Neural cell (in vitro differentiated cells): ENCODE measurements around the gene ANKS1A. TPM values are rescaled to one million over a fixed set of nuclear protein-coding genes. Genes with fewer than 3 reads are reported as not detected.
"Not testable (repeated sequence)": the region's sequence is repeated elsewhere in the genome, so short reads cannot be mapped to it uniquely, and the experiment has no call there.

Source experiments
- H2AFZ ChIP-seq: fragments of 200-600, 300-800 bp; sonication (generic), shearing (Covaris generic); 2 replicates; pipeline ENCODE4 v1.6.0; 2014; ENCODE audit warnings: low read depth, mild to moderate bottlenecking, antibody characterized with exemption, low read length, moderate library complexity
- H3F3A ChIP-seq: fragments of 200-600 bp; shearing (Covaris generic); 2 replicates; pipeline ENCODE4 v1.6.1; 2016; ENCODE audit warnings: mild to moderate bottlenecking, moderate library complexity, mixed read lengths, antibody characterized with exemption, low read length; ENCODE audit not compliant: insufficient read depth, poor library complexity, severe bottlenecking
- H3K27ac ChIP-seq: fragments of 200-600, 300-800 bp; sonication (generic), shearing (Covaris generic); 2 replicates; pipeline ENCODE4 v1.5.1; 2014; ENCODE audit warnings: mild to moderate bottlenecking, low read length, moderate library complexity
- H3K27me3 ChIP-seq: fragments of 300-800, 200-600 bp; sonication (generic), shearing (Covaris generic); 2 replicates; pipeline ENCODE4 v1.6.0; 2014; ENCODE audit warnings: mild to moderate bottlenecking, low read depth, low read length, moderate library complexity; ENCODE audit not compliant: insufficient read depth
- H3K36me3 ChIP-seq: fragments of 300-800, 200-600 bp; sonication (generic), shearing (Covaris generic); 2 replicates; pipeline ENCODE4 v1.5.1; 2014; ENCODE audit warnings: mild to moderate bottlenecking, antibody characterized with exemption, low read length, moderate library complexity; ENCODE audit not compliant: insufficient read depth
- H3K4me2 ChIP-seq: fragments of 300-800, 200-600 bp; sonication (generic), shearing (Covaris generic); 2 replicates; pipeline ENCODE4 v1.6.0; 2014; ENCODE audit warnings: mild to moderate bottlenecking, low read length
- H3K4me3 ChIP-seq: fragments of 300-800, 200-600 bp; sonication (generic), shearing (Covaris generic); 2 replicates; pipeline ENCODE4 v1.5.1; 2014; ENCODE audit warnings: mild to moderate bottlenecking, low read length, moderate library complexity
- H3K79me2 ChIP-seq: fragments of 200-600 bp; shearing (Covaris generic); replicated peaks from 2 replicates; pipeline ENCODE4 v1.6.0; 2014; ENCODE audit warnings: mild to moderate bottlenecking, low read length, moderate library complexity; ENCODE audit not compliant: insufficient read depth
- H3K9ac ChIP-seq: fragments of 300-800, 200-600 bp; sonication (generic), shearing (Covaris generic); 2 replicates; pipeline ENCODE4 v1.6.1; 2016; ENCODE audit warnings: mild to moderate bottlenecking, low read length, mixed read lengths
- H3K9me2 ChIP-seq: fragments of 200-600 bp; shearing (Covaris generic); 2 replicates; pipeline ENCODE4 v1.6.1; 2016; ENCODE audit warnings: mild to moderate bottlenecking, low read length, mixed read lengths; ENCODE audit not compliant: insufficient read depth
- H3K9me3 ChIP-seq: fragments of 200-600, 300-800 bp; sonication (generic), shearing (Covaris generic); 2 replicates; pipeline ENCODE4 v1.6.1; 2016; ENCODE audit warnings: mild to moderate bottlenecking, mixed run types, low read length, moderate library complexity, mixed read lengths
- H4K20me1 ChIP-seq: fragments of 200-600 bp; shearing (Covaris generic); 2 replicates; pipeline ENCODE4 v1.6.1; 2016; ENCODE audit warnings: mild to moderate bottlenecking, mixed run types; ENCODE audit not compliant: insufficient read depth
- EP300 ChIP-seq: fragments of 450-650 bp; conservative IDR thresholded peaks from 2 replicates; pipeline ENCODE4 v1.6.1; 2014; ENCODE audit warnings: antibody characterized with exemption, mild to moderate bottlenecking, moderate library complexity; ENCODE audit not compliant: poor library complexity, severe bottlenecking
- EZH2 ChIP-seq: fragments of 200-600, 300-800 bp; shearing (Covaris generic), sonication (generic); IDR thresholded peaks from 2 replicates; pipeline ENCODE4 v1.6.1; 2014; ENCODE audit warnings: antibody characterized with exemption, low read length, borderline replicate concordance, mild to moderate bottlenecking; ENCODE audit not compliant: insufficient read depth, poor library complexity, severe bottlenecking
- MXI1 ChIP-seq: fragments of 450-650 bp; conservative IDR thresholded peaks from 2 replicates; pipeline ENCODE4 v1.6.1; 2014; ENCODE audit warnings: antibody characterized with exemption, mild to moderate bottlenecking; ENCODE audit not compliant: poor library complexity, severe bottlenecking
- RAD21 ChIP-seq: fragments of 450-650 bp; conservative IDR thresholded peaks from 2 replicates; pipeline ENCODE4 v1.6.1; 2014; ENCODE audit warnings: antibody characterized with exemption, mild to moderate bottlenecking, moderate library complexity
- TAF1 ChIP-seq: IDR thresholded peaks from 2 replicates; pipeline ENCODE4 v1.6.1; 2012; ENCODE audit warnings: low read depth
- polyA plus RNA-seq: library from polyadenylated mRNA; depleted of rRNA; stranded (reverse); fragments of >200 nt; gene quantifications from 2 replicates; pipeline ENCODE4 v1.2.3, GENCODE V29; 2014
- TF ChIP-seq, protein P1 (sequence below): IDR thresholded peaks from 2 replicates; pipeline ENCODE4 v1.6.1; 2012; ENCODE audit warnings: borderline replicate concordance

The ANKS1A gene
- polyA plus RNA-seq, 1 donor from 2014 or later = 22.6 TPM

DNA sequence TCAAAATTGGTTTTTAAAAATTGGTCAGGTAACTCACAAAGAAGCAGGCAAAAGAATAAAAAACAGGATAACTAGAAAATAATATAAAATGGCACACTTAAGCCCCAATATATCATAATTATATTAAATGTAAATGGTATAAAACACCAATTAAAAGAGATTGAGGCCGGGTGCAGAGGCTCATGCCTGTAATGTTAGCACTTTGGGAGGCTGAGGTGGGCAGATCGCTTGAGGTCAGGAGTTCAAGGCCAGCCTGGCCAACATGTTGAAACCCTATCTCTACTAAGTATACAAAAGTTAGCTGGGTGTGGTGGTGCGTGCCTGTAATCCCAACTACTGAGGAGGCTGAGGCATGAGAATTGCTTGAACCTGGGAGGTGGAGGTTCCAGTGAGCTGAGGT lies 216.0 kb downstream of the ANKS1A start:
- no peak overlapping the region for H2AFZ ChIP-seq
- no peaks in the 10 kb centered on the region for H3F3A ChIP-seq
- no peaks in the 10 kb centered on the region for H3K9me2 ChIP-seq
- no peak overlapping the region for H3K4me3 ChIP-seq
- no peaks in the 10 kb centered on the region for H3K27me3 ChIP-seq
- no peak overlapping the region for H3K4me2 ChIP-seq
- no peaks in the 10 kb centered on the region for H3K36me3 ChIP-seq
- no peak overlapping the region for H3K9ac ChIP-seq
- H3K27ac ChIP-seq = no peak overlapping the region
- H4K20me1 ChIP-seq = no peaks in the 10 kb centered on the region
- no peaks in the 10 kb centered on the region for H3K9me3 ChIP-seq
- H3K79me2 ChIP-seq = no peaks in the 10 kb centered on the region
- TF ChIP-seq, protein P1, sequence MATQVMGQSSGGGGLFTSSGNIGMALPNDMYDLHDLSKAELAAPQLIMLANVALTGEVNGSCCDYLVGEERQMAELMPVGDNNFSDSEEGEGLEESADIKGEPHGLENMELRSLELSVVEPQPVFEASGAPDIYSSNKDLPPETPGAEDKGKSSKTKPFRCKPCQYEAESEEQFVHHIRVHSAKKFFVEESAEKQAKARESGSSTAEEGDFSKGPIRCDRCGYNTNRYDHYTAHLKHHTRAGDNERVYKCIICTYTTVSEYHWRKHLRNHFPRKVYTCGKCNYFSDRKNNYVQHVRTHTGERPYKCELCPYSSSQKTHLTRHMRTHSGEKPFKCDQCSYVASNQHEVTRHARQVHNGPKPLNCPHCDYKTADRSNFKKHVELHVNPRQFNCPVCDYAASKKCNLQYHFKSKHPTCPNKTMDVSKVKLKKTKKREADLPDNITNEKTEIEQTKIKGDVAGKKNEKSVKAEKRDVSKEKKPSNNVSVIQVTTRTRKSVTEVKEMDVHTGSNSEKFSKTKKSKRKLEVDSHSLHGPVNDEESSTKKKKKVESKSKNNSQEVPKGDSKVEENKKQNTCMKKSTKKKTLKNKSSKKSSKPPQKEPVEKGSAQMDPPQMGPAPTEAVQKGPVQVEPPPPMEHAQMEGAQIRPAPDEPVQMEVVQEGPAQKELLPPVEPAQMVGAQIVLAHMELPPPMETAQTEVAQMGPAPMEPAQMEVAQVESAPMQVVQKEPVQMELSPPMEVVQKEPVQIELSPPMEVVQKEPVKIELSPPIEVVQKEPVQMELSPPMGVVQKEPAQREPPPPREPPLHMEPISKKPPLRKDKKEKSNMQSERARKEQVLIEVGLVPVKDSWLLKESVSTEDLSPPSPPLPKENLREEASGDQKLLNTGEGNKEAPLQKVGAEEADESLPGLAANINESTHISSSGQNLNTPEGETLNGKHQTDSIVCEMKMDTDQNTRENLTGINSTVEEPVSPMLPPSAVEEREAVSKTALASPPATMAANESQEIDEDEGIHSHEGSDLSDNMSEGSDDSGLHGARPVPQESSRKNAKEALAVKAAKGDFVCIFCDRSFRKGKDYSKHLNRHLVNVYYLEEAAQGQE = no peak

- not testable (repeated sequence) for H3K4me3 ChIP-seq, H3K4me2 ChIP-seq, H3K9ac ChIP-seq, H3K36me3 ChIP-seq, H3K9me2 ChIP-seq, H3F3A ChIP-seq, H4K20me1 ChIP-seq, H3K27ac ChIP-seq, H2AFZ ChIP-seq, H3K9me3 ChIP-seq, H3K27me3 ChIP-seq, H3K79me2 ChIP-seq
These were observed 217.0 kb downstream of the ANKS1A start for GRCh38 chr6:35106061-35106460.

DNA sequence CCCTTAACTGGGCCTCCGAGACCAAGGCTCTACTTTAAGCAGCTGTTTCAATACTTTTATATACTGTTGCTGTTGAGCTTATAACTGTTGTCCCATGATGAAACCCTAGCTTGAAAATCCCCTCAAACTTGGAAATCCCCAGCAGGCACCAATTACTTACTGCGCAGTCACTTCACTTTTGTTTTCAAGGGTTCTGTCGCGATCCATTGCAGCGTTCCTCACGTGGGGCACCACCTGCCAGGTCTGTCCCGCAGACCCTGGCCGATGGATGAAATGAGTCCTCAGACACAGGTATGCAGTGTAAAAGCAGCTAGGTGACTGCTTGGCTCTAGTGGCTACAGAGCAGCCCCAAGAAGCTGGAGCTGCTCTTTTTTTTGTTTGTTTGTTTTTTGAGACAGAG lies 218.2 kb downstream of the ANKS1A start:
- not testable (repeated sequence) for H4K20me1 ChIP-seq, H3K9me2 ChIP-seq, H3K4me2 ChIP-seq, H3K9me3 ChIP-seq, H3K27me3 ChIP-seq, H3K4me3 ChIP-seq, H3K27ac ChIP-seq, H3K79me2 ChIP-seq, H3F3A ChIP-seq, H2AFZ ChIP-seq, H3K36me3 ChIP-seq, H3K9ac ChIP-seq

- not testable (repeated sequence) for H2AFZ ChIP-seq, H3F3A ChIP-seq, H3K9me2 ChIP-seq
These were observed 218.7 kb downstream of the ANKS1A start for GRCh38 chr6:35107761-35108160.

GRCh38 chr6:35108309-35108885 lies 219.3 kb downstream of the ANKS1A start:
- no peak overlapping the region for H3K9ac ChIP-seq
- H4K20me1 ChIP-seq = no peaks in the 10 kb centered on the region
- H2AFZ ChIP-seq = no peak overlapping the region
- no peaks in the 10 kb centered on the region for H3F3A ChIP-seq
- H3K4me2 ChIP-seq = no peak overlapping the region
- no peaks in the 10 kb centered on the region for H3K79me2 ChIP-seq
- no peaks in the 10 kb centered on the region for H3K27me3 ChIP-seq
- no peak overlapping the region for H3K4me3 ChIP-seq
- H3K9me3 ChIP-seq = no peaks in the 10 kb centered on the region
- H3K36me3 ChIP-seq = no peaks in the 10 kb centered on the region
- no peaks in the 10 kb centered on the region for H3K9me2 ChIP-seq
- no peak overlapping the region for H3K27ac ChIP-seq
- TF ChIP-seq RAD21 (no peak), MXI1 (no peak), EP300 (no peak), EZH2 (no peak), TAF1 (no peak)
- TF ChIP-seq, protein P1 = no peak

More at GRCh38 chr6:35107761-35108160, 218.7 kb downstream of the ANKS1A start:
- not testable (repeated sequence) for H4K20me1 ChIP-seq, H3K9me3 ChIP-seq, H3K4me3 ChIP-seq, H3K9ac ChIP-seq, H3K36me3 ChIP-seq, H3K79me2 ChIP-seq, H3K27ac ChIP-seq, H3K27me3 ChIP-seq, H3K4me2 ChIP-seq
